IPS-15b (cell line): ENCODE results near the gene GDF15.

Experiments used
- H3K27me3 ChIP-seq: one replicate; pipeline ENCODE4 v1.6.1; 2013; ENCODE audit warnings: low read length; ENCODE audit not compliant: control insufficient read depth, insufficient read depth
- H3K36me3 ChIP-seq: one replicate; pipeline ENCODE4 v1.6.1; 2013; ENCODE audit warnings: low read length; ENCODE audit not compliant: control insufficient read depth, insufficient read depth
- H3K4me1 ChIP-seq: one replicate; pipeline ENCODE4 v1.6.1; 2013; ENCODE audit warnings: mild to moderate bottlenecking, low read length; ENCODE audit not compliant: control insufficient read depth, insufficient read depth
- H3K4me3 ChIP-seq: one replicate; pipeline ENCODE4 v1.5.1; 2013; ENCODE audit warnings: low read depth, low read length
- H3K9ac ChIP-seq: one replicate; pipeline ENCODE4 v1.6.1; 2013; ENCODE audit warnings: low read depth, mild to moderate bottlenecking, low read length
- H3K9me3 ChIP-seq: one replicate; pipeline ENCODE4 v1.6.1; 2013; ENCODE audit warnings: mild to moderate bottlenecking, low read length; ENCODE audit not compliant: control insufficient read depth, insufficient read depth

GDF15 gene

GRCh38 chr19:18438331-18439024 is 52.5 kb downstream of the GDF15 start:
- Histone ChIP-seq H3K9ac (no peak overlapping the region), H3K27me3 (no peaks in the 10 kb centered on the region), H3K4me3 (peak overlapping the region; percentile 45), H3K4me1 (peaks cover 16% of the 10 kb centered on the region), H3K9me3 (no peaks in the 10 kb centered on the region), H3K36me3 (peaks cover 22% of the 10 kb centered on the region)
